NT2/D1 (cell line): ENCODE data around the gene IQSEC1.

Source experiments
- DNase-seq: peaks from one replicate; pipeline ENCODE4 v3.0.0-alpha.2; 2011; ENCODE audit warnings: low read depth, low spot score
- H3K27me3 ChIP-seq: 2 replicates; pipeline ENCODE4 v1.6.0; 2011; ENCODE audit warnings: mild to moderate bottlenecking; ENCODE audit not compliant: insufficient read length, insufficient read depth
- H3K36me3 ChIP-seq: 2 replicates; pipeline ENCODE4 v1.6.1; 2011; ENCODE audit warnings: mild to moderate bottlenecking, low read length, mixed read lengths; ENCODE audit not compliant: insufficient read depth, insufficient read length
- H3K4me1 ChIP-seq: 2 replicates; pipeline ENCODE4 v1.5.1; 2011; ENCODE audit not compliant: insufficient read depth, insufficient read length
- H3K4me3 ChIP-seq: 2 replicates; pipeline ENCODE4 v1.5.1; 2011; ENCODE audit warnings: low read depth; ENCODE audit not compliant: insufficient read length
- H3K9ac ChIP-seq: 2 replicates; pipeline ENCODE4 v1.6.0; 2011; ENCODE audit warnings: low read depth; ENCODE audit not compliant: insufficient read length
- H3K9me3 ChIP-seq: 2 replicates; pipeline ENCODE4 v1.5.1; 2011; ENCODE audit warnings: mild to moderate bottlenecking, low read length; ENCODE audit not compliant: insufficient read depth
- SUZ12 ChIP-seq: IDR thresholded peaks from 2 replicates; pipeline ENCODE4 v1.6.1; 2011; ENCODE audit not compliant: insufficient read length, insufficient read depth; ENCODE audit errors: extremely low read depth
- YY1 ChIP-seq: IDR thresholded peaks from 2 replicates; pipeline ENCODE4 v1.6.1; 2011; ENCODE audit not compliant: insufficient read length, insufficient read depth
- ZNF274 ChIP-seq: IDR thresholded peaks from 2 replicates; pipeline ENCODE4 v1.6.1; 2011; ENCODE audit warnings: mild to moderate bottlenecking, low read depth, low read length

The IQSEC1 gene

DNA sequence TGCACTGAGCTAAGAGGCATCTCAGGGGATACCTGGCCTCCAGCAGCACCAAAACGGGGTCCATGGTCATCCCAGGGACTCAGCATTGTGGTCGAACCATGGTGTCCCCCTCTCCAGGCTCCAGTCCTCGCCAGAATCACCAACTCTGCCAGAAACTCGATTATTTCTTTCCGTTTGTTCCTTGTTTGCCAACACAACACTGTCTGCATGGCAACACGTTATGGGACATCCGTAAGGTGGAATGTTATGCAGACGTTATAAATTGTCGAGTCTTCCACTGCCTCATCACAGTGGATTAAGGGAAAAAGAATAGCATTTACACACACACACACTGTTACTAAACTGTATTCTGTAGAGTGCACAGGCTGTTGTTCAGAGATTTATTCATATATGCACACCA is 179.4 kb downstream of the IQSEC1 start:
- TF ChIP-seq YY1, result no peak
- TF ChIP-seq ZNF274, result no peak
- no peak for TF ChIP-seq SUZ12
- H3K27me3 ChIP-seq, result peaks cover 19% of the 10 kb centered on the region
- H3K9me3 ChIP-seq, result no peaks in the 10 kb centered on the region
- DNase-seq, result no peak
- H3K4me1 ChIP-seq, result peaks cover 7% of the 10 kb centered on the region
- H3K4me3 ChIP-seq, result no peak overlapping the region
- peaks cover 10% of the 10 kb centered on the region for H3K36me3 ChIP-seq
- H3K9ac ChIP-seq, result no peak overlapping the region

GRCh38 chr3:12893247-12893646 is 180.0 kb downstream of the IQSEC1 start:
- DNase-seq, result no peak
- Histone ChIP-seq H3K9me3 (no peaks in the 10 kb centered on the region), H3K27me3 (peaks cover 19% of the 10 kb centered on the region), H3K4me3 (no peak overlapping the region), H3K36me3 (peaks cover 10% of the 10 kb centered on the region), H3K4me1 (peaks cover 7% of the 10 kb centered on the region), H3K9ac (no peak overlapping the region)
- no peak for TF ChIP-seq YY1
- no peak for TF ChIP-seq ZNF274
- no peak for TF ChIP-seq SUZ12

DNA sequence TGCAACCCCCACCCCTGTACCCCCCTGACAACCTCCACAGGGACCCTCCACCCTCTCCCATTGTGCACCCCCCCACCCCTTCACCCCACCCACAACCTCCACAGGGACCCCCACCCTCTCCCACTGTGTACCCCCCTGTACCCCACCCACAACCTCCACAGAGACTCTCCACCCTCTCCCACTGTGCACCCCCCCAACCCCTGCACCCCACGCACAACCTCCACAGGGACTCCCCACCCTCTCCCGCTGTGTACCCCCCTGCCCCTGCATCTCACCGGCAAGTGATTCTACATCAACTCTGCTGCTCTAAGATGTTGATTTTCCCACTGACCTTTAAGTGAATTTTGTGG is 180.4 kb downstream of the IQSEC1 start:
- Histone ChIP-seq H3K9ac (no peak overlapping the region), H3K9me3 (no peaks in the 10 kb centered on the region), H3K4me3 (no peak overlapping the region), H3K27me3 (peaks cover 19% of the 10 kb centered on the region), H3K36me3 (peaks cover 10% of the 10 kb centered on the region), H3K4me1 (peaks cover 7% of the 10 kb centered on the region)
- no peak for DNase-seq
- no peak for TF ChIP-seq ZNF274
- no peak for TF ChIP-seq YY1
- TF ChIP-seq SUZ12, result no peak

DNA sequence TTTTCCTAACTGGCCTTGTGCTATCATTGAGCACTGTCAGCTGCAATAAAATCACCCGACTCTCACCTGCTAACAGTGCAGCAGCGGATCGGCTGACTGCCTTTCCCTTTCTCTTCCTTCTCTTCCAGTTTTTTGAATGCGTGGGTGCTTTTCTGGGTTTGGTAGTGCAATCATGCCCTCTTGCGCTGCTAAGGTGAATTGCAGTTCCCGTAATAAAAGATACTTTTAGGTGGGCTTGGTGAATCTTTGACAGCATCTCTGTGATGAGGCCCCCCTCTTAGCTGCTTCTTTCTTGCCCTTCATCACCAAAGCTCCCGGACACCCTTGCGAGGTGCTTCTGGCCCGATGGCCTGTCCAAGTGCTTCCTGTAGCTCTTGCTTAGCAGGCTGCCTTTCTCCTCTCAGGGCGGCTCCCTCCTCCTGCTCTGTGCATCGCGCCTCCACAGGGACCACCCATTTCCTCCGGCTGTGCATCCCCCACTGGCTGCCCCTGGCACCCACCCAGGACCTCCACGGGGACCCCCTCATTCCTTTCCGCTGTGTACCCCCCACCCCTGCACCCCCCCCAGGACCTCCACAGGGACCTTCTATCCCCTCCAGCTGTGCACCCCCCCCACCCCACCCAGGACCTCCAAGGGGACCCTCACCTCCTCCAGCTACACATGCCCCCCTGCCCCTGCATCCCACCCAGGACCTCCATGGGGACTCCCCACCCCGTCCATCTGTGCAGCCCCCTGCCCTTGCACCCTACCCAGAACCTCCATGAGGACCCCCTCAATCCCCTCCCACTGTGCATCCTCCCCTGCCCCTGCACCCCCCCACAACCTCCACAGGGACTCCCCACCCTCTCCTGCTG is 181.0 kb downstream of the IQSEC1 start:
- H3K9me3 ChIP-seq, result no peaks in the 10 kb centered on the region
- no peak overlapping the region for H3K4me3 ChIP-seq
- no peak overlapping the region for H3K9ac ChIP-seq
- H3K27me3 ChIP-seq, result peaks cover 19% of the 10 kb centered on the region
- TF ChIP-seq ZNF274, result no peak
- TF ChIP-seq YY1, result no peak
- TF ChIP-seq SUZ12, result no peak
- DNase-seq, result peak; percentile 46
- H3K36me3 ChIP-seq, result peaks cover 6% of the 10 kb centered on the region
- peaks cover 7% of the 10 kb centered on the region for H3K4me1 ChIP-seq

DNA sequence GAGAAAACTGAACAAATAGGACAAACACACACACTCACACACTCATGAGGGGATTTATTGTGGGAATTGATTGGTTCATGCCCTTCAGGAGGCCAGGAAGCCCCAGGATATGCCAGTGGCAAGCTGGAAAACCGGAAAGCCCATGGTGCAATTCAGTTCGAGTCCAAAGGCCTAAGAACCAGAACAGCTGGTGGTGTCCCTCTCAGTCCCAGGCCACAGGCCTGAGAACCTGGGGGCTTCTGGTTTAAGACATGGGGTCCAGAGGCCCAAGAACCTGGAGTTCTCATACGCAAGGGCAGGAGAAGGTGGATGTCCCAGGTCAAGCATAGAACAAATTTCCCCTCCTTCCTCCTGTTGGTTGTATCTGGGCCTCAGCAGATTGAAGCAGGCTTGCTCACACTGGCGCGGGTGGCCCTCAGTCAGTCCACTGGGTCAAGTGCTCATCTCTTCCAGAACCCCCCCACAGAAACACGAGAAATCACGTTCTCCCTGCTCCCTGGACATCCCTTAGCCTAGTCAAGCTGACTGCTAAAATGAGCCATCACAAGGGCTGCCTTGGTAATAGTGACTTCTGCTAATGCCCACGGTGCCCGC is 181.7 kb downstream of the IQSEC1 start:
- Histone ChIP-seq H3K27me3 (peaks cover 23% of the 10 kb centered on the region), H3K36me3 (no peaks in the 10 kb centered on the region), H3K9ac (no peak overlapping the region), H3K9me3 (no peaks in the 10 kb centered on the region), H3K4me1 (peaks cover 7% of the 10 kb centered on the region), H3K4me3 (no peak overlapping the region)
- no peak for TF ChIP-seq ZNF274
- TF ChIP-seq YY1, result no peak
- TF ChIP-seq SUZ12, result no peak
- DNase-seq, result no peak

- H3K36me3 ChIP-seq, result no peaks in the 10 kb centered on the region
- H3K4me1 ChIP-seq, result peaks cover 7% of the 10 kb centered on the region
- no peak for TF ChIP-seq SUZ12
- no peak for TF ChIP-seq YY1
- TF ChIP-seq ZNF274, result no peak
- H3K9ac ChIP-seq, result no peak overlapping the region
- H3K9me3 ChIP-seq, result no peaks in the 10 kb centered on the region
- no peak for DNase-seq
- peaks cover 29% of the 10 kb centered on the region for H3K27me3 ChIP-seq
- no peak overlapping the region for H3K4me3 ChIP-seq
Measured at GRCh38 chr3:12890610-12891390, 182.4 kb downstream of the IQSEC1 start.

DNA sequence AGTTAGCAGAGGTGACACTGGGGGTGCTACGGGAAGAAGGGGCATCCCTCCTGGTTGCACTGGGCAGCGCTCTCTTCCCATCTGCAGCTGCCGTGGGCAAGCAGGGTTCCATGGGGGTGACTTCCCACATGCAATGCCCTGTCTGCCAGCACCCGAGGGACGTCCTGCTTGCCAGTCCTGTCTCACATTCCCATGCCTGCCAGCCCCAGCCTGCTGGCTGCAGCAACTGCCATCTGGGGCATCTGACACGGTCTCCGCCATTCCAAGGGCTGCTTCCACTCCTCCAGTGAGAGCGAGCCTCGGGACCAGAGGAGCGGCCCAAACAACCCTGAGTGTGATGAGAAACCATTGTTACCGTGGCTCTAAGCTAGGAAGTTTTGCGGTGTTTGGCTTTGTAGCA is 186.5 kb downstream of the IQSEC1 start:
- Histone ChIP-seq H3K27me3 (peaks cover 30% of the 10 kb centered on the region), H3K9me3 (peaks cover 4% of the 10 kb centered on the region; the same call in 1 of the 2 replicates), H3K4me3 (no peak overlapping the region), H3K36me3 (no peaks in the 10 kb centered on the region), H3K4me1 (peaks cover 3% of the 10 kb centered on the region), H3K9ac (no peak overlapping the region)
- DNase-seq, result no peak
- no peak for TF ChIP-seq ZNF274
- no peak for TF ChIP-seq YY1
- TF ChIP-seq SUZ12, result no peak
